Cardiac muscle cell (in vitro differentiated cells and primary cell): ENCODE data around the gene SUN1. TPM values are rescaled to one million over a fixed set of nuclear protein-coding genes. Genes with fewer than 3 reads are reported as not detected.

Experiments used
- DNase-seq, 2 donors: peaks; one replicate each; pipeline versions ENCODE4 v3.0.0 to v3.0.0-alpha.2; 2010 to 2017; ENCODE audit warnings: low read depth in 1 of 2, low spot score in 1 of 2
- H3K27ac ChIP-seq: fragments of 200-600 bp; sonication (generic); 2 replicates; pipeline ENCODE4 v1.5.1; 2016
- H3K27me3 ChIP-seq: fragments of 200-600 bp; sonication (generic); 2 replicates; pipeline ENCODE4 v1.6.0; 2016; ENCODE audit warnings: control low read depth
- H3K36me3 ChIP-seq: fragments of 200-600 bp; sonication (generic); 2 replicates; pipeline ENCODE4 v1.5.1; 2016; ENCODE audit warnings: control low read depth
- H3K4me1 ChIP-seq: fragments of 200-600 bp; sonication (generic); 2 replicates; pipeline ENCODE4 v1.8.1; 2017; ENCODE audit warnings: low read depth, mild to moderate bottlenecking, mixed run types
- H3K4me3 ChIP-seq: fragments of 200-600 bp; sonication (generic); 2 replicates; pipeline ENCODE4 v1.5.1; 2016; ENCODE audit warnings: mild to moderate bottlenecking
- H3K9me3 ChIP-seq: fragments of 200-600 bp; sonication (generic); 2 replicates; pipeline ENCODE4 v1.5.1; 2017; ENCODE audit warnings: low read depth, mild to moderate bottlenecking, control low read depth
- CTCF ChIP-seq: IDR thresholded peaks from 2 replicates; pipeline ENCODE4 v1.5.1; 2012; ENCODE audit warnings: low read depth, mild to moderate bottlenecking, low read length
- polyA plus RNA-seq: library from polyadenylated mRNA; unstranded; fragments of >200 nt; fragmentation: Nextera tagmentation; extraction: Ambion mirVana; gene quantifications from 2 replicates; pipeline ENCODE4 v1.2.1, GENCODE V29; 2016
- total RNA-seq: library from RNA; depleted of rRNA; stranded (reverse); fragments of >200 nt; gene quantifications from 2 replicates; pipeline ENCODE4 v1.2.3, GENCODE V29; 2016

Gene SUN1
- total and polyA plus RNA-seq, 2 experiments from 2014 or later: 172 to 188 TPM

GRCh38 chr7:881441-882234, 49.4 kb downstream of the SUN1 start:
- Histone ChIP-seq H3K4me1 (peaks cover 5% of the 10 kb centered on the region), H3K27me3 (no peaks in the 10 kb centered on the region)
- DNase-seq: no peak

DNA sequence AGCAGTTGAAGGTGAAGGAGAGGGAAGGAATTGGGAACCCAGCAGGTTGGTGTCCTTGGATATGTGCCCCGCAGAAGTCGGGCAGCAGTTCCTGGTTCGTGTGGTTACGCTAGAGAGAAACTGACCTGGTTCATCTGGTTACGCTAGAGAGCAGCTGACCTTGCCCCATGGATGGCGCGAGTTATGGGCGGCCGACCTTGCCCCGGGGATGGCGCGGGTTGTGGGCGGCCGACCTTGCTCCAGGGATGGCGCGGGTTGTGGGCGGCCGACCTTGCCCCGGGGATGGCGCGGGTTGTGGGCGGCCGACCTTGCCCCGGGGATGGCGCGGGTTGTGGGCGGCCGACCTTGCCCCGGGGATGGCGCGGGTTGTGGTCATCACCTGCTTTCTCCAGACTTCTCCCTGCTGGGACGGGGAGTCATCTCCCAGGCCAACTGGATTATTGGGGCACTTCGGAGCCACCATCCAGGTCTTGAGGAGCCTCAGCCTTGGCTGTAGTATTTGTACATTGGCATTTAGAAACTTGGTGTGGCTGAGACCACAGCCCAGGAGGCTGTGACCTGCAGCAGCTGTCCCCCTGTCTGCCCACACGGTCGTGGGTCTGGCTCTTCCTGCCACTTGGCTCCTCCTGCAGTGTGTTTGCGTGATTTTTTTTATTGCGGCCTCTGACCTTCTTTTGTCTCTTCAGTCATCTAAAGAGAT, 50.2 kb downstream of the SUN1 start:
- no peak overlapping the region for H3K4me3 ChIP-seq
- H3K27ac ChIP-seq: no peak overlapping the region
- no peak for DNase-seq
- H3K36me3 ChIP-seq: peaks cover 7% of the 10 kb centered on the region
- H3K9me3 ChIP-seq: no peaks in the 10 kb centered on the region
- no peaks in the 10 kb centered on the region for H3K27me3 ChIP-seq
- TF ChIP-seq CTCF: no peak
- H3K4me1 ChIP-seq: peaks cover 5% of the 10 kb centered on the region

More at GRCh38 chr7:881441-882234, 49.4 kb downstream of the SUN1 start:
- H3K9me3 ChIP-seq: no peaks in the 10 kb centered on the region
- no peak overlapping the region for H3K4me3 ChIP-seq
- no peak for TF ChIP-seq CTCF
- no peak overlapping the region for H3K27ac ChIP-seq
- H3K36me3 ChIP-seq: peaks cover 2% of the 10 kb centered on the region

DNA sequence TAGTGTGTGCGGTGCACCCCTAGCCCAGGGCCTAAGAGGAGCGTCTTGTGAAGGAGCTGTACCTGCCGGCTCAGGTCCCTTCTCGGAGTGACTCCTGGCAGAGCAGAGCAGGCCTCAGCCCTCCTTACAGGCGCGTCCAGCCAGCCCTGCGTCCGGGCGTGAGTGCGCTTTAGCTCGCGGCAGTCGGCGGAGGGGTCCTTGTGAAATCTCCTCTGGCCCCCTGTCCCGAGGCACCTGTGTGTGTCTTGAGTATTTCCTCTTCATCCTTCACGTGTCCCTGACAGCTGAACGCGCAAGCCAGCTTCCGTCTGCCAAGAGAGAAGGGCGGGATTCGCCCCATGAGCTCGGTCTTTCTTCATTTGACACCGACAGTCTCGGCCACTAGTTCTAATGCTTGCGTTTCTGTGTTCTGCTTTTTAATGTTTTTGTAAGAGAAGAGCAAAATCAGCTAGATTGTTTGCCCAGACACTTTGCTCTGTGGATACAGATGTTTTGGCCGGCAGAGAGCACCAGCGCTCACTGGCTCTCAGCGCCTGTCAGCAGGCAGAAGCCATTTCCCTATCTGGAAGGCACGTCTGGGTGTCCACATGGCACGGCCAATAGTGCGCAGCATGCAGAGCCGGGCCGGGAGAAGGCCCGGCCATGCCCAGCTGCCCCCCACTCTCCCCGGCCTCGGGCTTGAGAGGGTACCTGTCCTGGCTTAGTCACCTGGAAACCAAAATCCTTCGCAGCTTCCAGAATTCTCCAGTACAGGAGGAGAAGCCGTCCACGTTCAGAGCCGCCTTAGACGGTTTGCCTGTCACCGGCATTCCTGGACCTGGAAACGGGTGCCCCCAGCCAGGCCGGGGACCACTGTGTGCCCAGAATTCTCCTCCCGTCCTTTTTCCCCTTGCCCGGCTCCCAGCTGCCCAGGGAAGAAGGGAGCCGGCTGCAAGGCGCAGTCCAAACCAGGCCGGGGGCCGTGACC, 51.1 kb downstream of the SUN1 start:
- H3K27ac ChIP-seq: no peak overlapping the region
- peaks cover 14% of the 10 kb centered on the region for H3K36me3 ChIP-seq
- no peaks in the 10 kb centered on the region for H3K27me3 ChIP-seq
- H3K4me1 ChIP-seq: peaks cover under 1% of the 10 kb centered on the region
- no peak overlapping the region for H3K4me3 ChIP-seq
- H3K9me3 ChIP-seq: no peaks in the 10 kb centered on the region
- DNase-seq: no peak
- no peak for TF ChIP-seq CTCF

GRCh38 chr7:884191-885003, 52.1 kb downstream of the SUN1 start:
- H3K27me3 ChIP-seq: no peaks in the 10 kb centered on the region

More at GRCh38 chr7:884191-885003, 52.1 kb downstream of the SUN1 start:
- no peaks in the 10 kb centered on the region for H3K4me1 ChIP-seq
- no peak for DNase-seq
- H3K27ac ChIP-seq: no peak overlapping the region
- no peak overlapping the region for H3K4me3 ChIP-seq
- no peaks in the 10 kb centered on the region for H3K9me3 ChIP-seq
- peaks cover 20% of the 10 kb centered on the region for H3K36me3 ChIP-seq
- TF ChIP-seq CTCF: no peak
